Stimulated activated CD4-positive, alpha-beta T cell treated with anti-CD3 and anti-CD28 coated beads, Interleukin-15, amount 100 ng/mL, for 48 hours (primary cell): Measurements from ENCODE around the gene SYT3.
"Not testable (repeated sequence)": the region's sequence is repeated elsewhere in the genome, so short reads cannot be mapped to it uniquely, and the experiment has no call there.

ENCODE experiments used
- DNase-seq, 2 donors: peaks; one replicate each; pipeline ENCODE4 v3.0.0-alpha.2; 2020; ENCODE audit warnings: low read depth in 2 of 2

Gene SYT3

GRCh38 chr19:50604264-50605073, 35.2 kb downstream of the SYT3 start:
- DNase-seq: peak in 1 of 2 donors; percentile 14

- DNase-seq: no peak
Measured at GRCh38 chr19:50602935-50603334, 36.7 kb downstream of the SYT3 start.

- no peak for DNase-seq
Measured at GRCh38 chr19:50602496-50602895, 37.2 kb downstream of the SYT3 start.

- DNase-seq: no peak
Measured at GRCh38 chr19:50602089-50602422, 37.6 kb downstream of the SYT3 start.

GRCh38 chr19:50601407-50602088, 38.1 kb downstream of the SYT3 start:
- no peak for DNase-seq

DNA sequence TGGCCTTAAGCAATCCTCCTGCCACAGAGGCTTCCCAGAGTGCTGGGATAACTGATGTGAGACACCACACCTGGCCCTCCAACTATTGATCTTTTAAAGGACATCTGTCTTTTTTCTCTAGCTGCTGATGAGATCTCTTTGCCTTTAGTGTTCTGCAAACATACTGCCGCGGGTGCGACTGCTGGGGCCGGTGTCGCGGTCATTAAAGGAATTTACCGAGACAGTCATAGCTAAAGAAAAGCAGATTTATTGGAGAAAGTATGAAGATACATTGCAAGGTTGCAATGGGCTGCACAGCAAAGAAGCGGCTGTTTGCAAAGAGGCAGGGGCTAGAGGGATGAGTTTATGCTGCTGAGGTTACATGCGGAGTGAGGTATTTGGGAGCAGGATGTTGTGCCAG, 40.3 kb downstream of the SYT3 start:
- no peak for DNase-seq

GRCh38 chr19:50590191-50590590, 49.5 kb downstream of the SYT3 start:
- no peak for DNase-seq

DNA sequence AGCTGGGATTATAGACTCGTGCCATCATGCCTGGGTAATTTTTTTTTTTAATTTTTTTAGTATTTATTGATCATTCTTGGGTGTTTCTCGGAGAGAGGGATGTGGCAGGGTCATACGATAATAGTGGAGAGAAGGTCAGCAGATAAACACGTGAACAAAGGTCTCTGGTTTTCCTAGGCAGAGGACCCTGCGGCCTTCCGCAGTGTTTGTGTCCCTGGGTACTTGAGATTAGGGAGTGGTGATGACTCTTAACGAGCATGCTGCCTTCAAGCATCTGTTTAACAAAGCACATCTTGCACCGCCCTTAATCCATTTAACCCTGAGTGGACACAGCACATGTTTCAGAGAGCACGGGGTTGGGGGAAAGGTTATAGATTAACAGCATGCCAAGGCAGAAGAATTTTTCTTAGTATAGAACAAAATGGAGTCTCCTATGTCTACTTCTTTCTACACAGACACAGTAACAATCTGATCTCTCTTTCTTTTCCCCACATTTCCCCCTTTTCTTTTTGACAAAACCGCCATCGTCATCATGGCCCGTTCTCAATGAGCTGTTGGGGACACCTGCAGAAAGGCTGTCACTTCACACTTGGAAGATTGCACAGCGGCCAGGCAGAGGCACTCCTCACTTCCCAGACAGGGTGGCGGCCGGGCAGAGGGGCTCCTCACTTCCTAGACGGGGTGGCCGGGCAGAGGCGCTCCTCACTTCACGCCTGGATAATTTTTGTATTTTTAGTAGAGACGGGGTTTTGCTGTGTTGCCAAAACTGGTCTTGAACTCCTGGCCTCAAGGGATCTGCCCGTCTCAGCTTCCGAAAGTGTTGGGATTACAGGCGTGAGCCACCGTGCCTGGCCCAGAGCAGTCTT, 57.7 kb downstream of the SYT3 start:
- not testable (repeated sequence) for DNase-seq

DNA sequence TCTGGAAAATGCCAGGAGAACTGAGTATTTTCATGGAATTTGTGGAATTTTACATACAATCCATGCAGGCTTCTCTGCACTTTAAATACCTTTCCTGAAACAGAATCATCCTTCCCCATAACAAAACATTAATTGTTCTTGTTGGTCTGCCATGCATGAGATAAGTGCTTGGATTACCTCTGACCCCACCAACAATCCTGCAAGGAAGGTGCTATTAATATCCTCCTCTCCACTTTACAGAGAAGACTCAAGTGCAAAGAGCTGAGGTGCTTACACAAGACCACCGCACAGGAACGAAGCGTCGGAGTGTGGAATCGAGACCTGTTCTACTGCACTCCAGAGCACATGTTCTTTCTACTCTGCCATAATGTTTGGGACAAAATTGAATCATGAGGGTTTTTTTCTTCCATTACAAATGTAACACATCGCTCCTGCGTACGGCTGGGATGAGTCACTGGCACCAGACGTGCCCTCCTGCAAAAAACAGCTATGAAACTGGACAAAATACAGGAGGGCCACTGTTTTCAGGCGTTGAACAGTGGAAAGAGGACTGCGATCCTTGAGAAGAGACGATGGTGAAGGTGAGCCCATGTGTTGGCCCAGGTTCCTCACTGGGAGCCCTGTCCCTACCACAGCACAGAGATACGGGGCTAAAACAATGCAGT, 58.6 kb downstream of the SYT3 start:
- DNase-seq: no peak

DNA sequence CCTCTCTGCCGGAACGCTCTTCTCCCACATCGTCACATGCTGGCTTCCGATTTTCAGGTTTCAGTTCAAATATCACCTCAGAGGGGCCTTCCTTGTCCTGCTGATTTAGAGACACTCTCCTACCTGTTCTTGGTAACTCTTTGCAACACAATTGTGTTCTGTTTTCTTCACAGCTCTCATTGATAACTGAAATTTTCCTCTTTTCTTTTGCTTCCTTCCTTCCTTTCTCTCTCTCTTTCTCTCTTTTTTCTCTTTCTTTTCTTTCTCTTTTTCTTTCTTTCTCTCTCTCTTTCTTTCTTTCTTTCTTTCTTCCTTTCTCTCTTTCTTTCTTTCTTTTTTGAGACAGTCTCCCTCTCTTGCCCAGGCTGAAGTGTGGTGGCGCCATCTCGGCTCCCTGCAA, 59.4 kb downstream of the SYT3 start:
- DNase-seq: no peak

- not testable (repeated sequence) for DNase-seq
Measured at GRCh38 chr19:50576769-50577168, 62.9 kb downstream of the SYT3 start.

GRCh38 chr19:50573741-50574461, 65.8 kb downstream of the SYT3 start:
- no peak for DNase-seq
